Mesenchymal stem cell (in vitro differentiated cells and primary cell): ENCODE results near the gene ACOT6.

ENCODE experiments used
- DNase-seq: peaks from one replicate; pipeline ENCODE4 v3.0.0-alpha.2; 2013
- H2AFZ ChIP-seq: one replicate; pipeline ENCODE4 v1.6.1; 2013; ENCODE audit warnings: low read depth, mild to moderate bottlenecking, control low read depth, inconsistent platforms, low read length, moderate library complexity
- H2AK5ac ChIP-seq: 2 replicates; pipeline ENCODE4 v1.6.1; 2013; ENCODE audit warnings: low read length, moderate library complexity, mild to moderate bottlenecking, inconsistent platforms; ENCODE audit not compliant: severe bottlenecking
- H2BK120ac ChIP-seq: one replicate; pipeline ENCODE4 v1.6.1; 2013; ENCODE audit warnings: low read depth, mild to moderate bottlenecking, inconsistent platforms, low read length, moderate library complexity
- H2BK12ac ChIP-seq, 2 experiments: one replicate each; pipeline ENCODE4 v1.6.1; 2013; ENCODE audit warnings: inconsistent platforms in 2 of 2, low read length in 2 of 2, mild to moderate bottlenecking in 2 of 2, moderate library complexity in 2 of 2, control low read depth in 1 of 2
- H2BK15ac ChIP-seq: one replicate; pipeline ENCODE4 v1.6.1; 2013; ENCODE audit warnings: mild to moderate bottlenecking, low read depth, inconsistent platforms; ENCODE audit not compliant: poor library complexity, severe bottlenecking
- H2BK5ac ChIP-seq: 2 replicates; pipeline ENCODE4 v1.6.1; 2013; ENCODE audit warnings: low read depth, mild to moderate bottlenecking, low read length, control low read depth, inconsistent platforms; ENCODE audit not compliant: poor library complexity, severe bottlenecking
- H3K14ac ChIP-seq, 2 experiments: one replicate each; pipeline ENCODE4 v1.6.1; 2013; ENCODE audit warnings: inconsistent platforms in 2 of 2, low read length in 2 of 2, control low read depth in 1 of 2, mild to moderate bottlenecking in 1 of 2, moderate library complexity in 1 of 2
- H3K18ac ChIP-seq, 2 experiments: one replicate each; pipeline ENCODE4 v1.6.1; 2013; ENCODE audit warnings: inconsistent platforms in 2 of 2, low read length in 2 of 2, control low read depth in 1 of 2, low read depth in 1 of 2, mild to moderate bottlenecking in 1 of 2
- H3K23ac ChIP-seq, 2 experiments: one replicate each; pipeline ENCODE4 v1.6.1; 2013; ENCODE audit warnings: inconsistent platforms in 2 of 2, low read length in 2 of 2, mild to moderate bottlenecking in 2 of 2, moderate library complexity in 2 of 2, control low read depth in 1 of 2
- H3K27ac ChIP-seq: 2 replicates; pipeline ENCODE4 v1.5.1; 2013; ENCODE audit warnings: mild to moderate bottlenecking, moderate library complexity, low read length, control low read depth, inconsistent platforms; ENCODE audit not compliant: poor library complexity, severe bottlenecking
- H3K27me3 ChIP-seq, 2 experiments: 2 replicates each; pipeline versions ENCODE4 v1.6.1 to v1.7.0; 2013; ENCODE audit warnings: low read length in 2 of 2, mild to moderate bottlenecking in 2 of 2, moderate library complexity in 2 of 2, control low read depth in 1 of 2, inconsistent platforms in 1 of 2; ENCODE audit not compliant: control insufficient read depth in 1 of 2, insufficient read depth in 1 of 2
- H3K36me3 ChIP-seq, 2 experiments: 2 replicates each; pipeline versions ENCODE4 v1.6.1 to v1.7.0; 2013; ENCODE audit warnings: low read length in 2 of 2, control low read depth in 1 of 2, inconsistent platforms in 1 of 2, low read depth in 1 of 2, mild to moderate bottlenecking in 1 of 2; ENCODE audit not compliant: insufficient read depth in 2 of 2, control insufficient read depth in 1 of 2
- H3K4ac ChIP-seq, 2 experiments: one replicate each; pipeline ENCODE4 v1.6.1; 2013; ENCODE audit warnings: inconsistent platforms in 2 of 2, low read length in 2 of 2, mild to moderate bottlenecking in 2 of 2, moderate library complexity in 2 of 2, control low read depth in 1 of 2, low read depth in 1 of 2
- H3K4me1 ChIP-seq: 2 replicates; pipeline ENCODE4 v1.6.1; 2013; ENCODE audit warnings: low read depth, low read length, control low read depth; ENCODE audit not compliant: control insufficient read depth, insufficient read depth
- H3K4me2 ChIP-seq: 2 replicates; pipeline ENCODE4 v1.6.1; 2013; ENCODE audit warnings: low read length, mild to moderate bottlenecking, inconsistent platforms; ENCODE audit not compliant: poor library complexity, severe bottlenecking
- H3K4me3 ChIP-seq, 2 experiments: 2 replicates each; pipeline versions ENCODE4 v1.5.1 to v1.7.0; 2013; ENCODE audit warnings: low read length in 2 of 2, mild to moderate bottlenecking in 2 of 2, control low read depth in 1 of 2, low read depth in 1 of 2; ENCODE audit not compliant: insufficient read depth in 1 of 2
- H3K79me1 ChIP-seq: replicated peaks from 2 replicates; pipeline ENCODE4 v1.6.1; 2013; ENCODE audit warnings: mild to moderate bottlenecking, control low read depth, low read length, inconsistent platforms; ENCODE audit not compliant: poor library complexity, severe bottlenecking
- H3K9ac ChIP-seq: 2 replicates; pipeline ENCODE4 v1.7.0; 2013; ENCODE audit warnings: mild to moderate bottlenecking, low read length, moderate library complexity
- H3K9me3 ChIP-seq: 2 replicates; pipeline ENCODE4 v1.7.0; 2013; ENCODE audit warnings: mild to moderate bottlenecking, low read length; ENCODE audit not compliant: control insufficient read depth
- H4K8ac ChIP-seq: one replicate; pipeline ENCODE4 v1.6.1; 2013; ENCODE audit warnings: inconsistent platforms, mild to moderate bottlenecking, low read length, moderate library complexity
- H4K91ac ChIP-seq: one replicate; pipeline ENCODE4 v1.6.1; 2013; ENCODE audit warnings: mild to moderate bottlenecking, low read length, inconsistent platforms
- WGBS: methylation state at CpG from one replicate; pipeline ENCODE4 v1.1.7; 2013; ENCODE audit warnings: mixed read lengths; 5-methylcytosine and 5-hydroxymethylcytosine counted together

ACOT6 gene

DNA sequence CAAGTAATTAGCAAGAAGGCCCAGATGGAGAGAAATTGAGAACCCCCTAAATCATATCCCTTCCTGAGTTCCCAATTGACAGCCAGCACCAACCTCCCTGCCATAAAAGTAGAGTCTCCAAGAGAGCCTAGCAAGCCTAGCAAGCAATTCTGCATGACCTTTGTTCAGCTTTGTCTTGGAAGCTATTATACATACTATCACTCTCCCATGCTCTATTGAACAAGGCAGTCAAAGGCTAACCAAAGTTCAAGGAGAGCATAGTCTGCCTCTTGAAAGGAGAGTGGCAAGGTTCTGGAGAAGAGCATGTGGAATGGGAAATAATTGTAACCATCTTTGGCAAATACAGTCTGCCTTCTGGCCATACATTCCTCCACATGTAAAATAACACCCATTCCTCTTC lies 12.8 kb upstream of the ACOT6 start:
- DNase-seq = no peak
- Histone ChIP-seq H3K27ac (no peak overlapping the region), H3K27me3 (peaks cover 0 to 7% of the 10 kb centered on the region in 2 experiments), H3K23ac (no peak overlapping the region), H3K4me1 (no peaks in the 10 kb centered on the region), H3K79me1 (no peaks in the 10 kb centered on the region), H3K4me3 (no peak overlapping the region), H3K18ac (no peak overlapping the region), H2BK15ac (no peak overlapping the region), H4K8ac (no peak overlapping the region), H2AFZ (no peak overlapping the region), H2BK120ac (no peak overlapping the region), H3K14ac (no peak overlapping the region), H3K9me3 (no peaks in the 10 kb centered on the region), H4K91ac (no peak overlapping the region), H3K4ac (no peak overlapping the region), H3K9ac (no peak overlapping the region), H2BK5ac (no peak overlapping the region), H3K4me2 (no peak overlapping the region), H2BK12ac (no peak overlapping the region), H3K36me3 (no peaks in the 10 kb centered on the region), H2AK5ac (no peak overlapping the region)

DNA sequence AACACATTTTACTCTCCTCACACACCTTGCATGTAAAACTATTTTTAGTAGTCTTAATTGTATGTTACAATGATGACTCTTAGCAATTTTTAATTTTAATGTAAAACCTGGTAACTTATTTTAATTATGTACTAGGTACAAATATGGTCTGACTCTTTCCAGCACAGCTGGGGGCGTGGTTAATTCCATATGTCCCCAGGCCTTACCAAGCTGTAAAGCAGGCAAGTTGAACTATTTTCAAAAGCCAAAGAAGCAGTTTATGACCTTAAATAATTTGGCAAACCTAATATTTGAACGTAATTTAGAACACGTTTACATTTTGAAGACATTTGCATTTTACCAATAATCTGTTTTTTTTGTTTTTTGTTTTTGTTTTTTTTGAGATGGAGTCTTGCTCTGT lies 9.3 kb upstream of the ACOT6 start:
- 86% methylated on average over 2 of the region's 3 CpGs for WGBS
- Histone ChIP-seq H3K27me3 (peaks cover 0 to 7% of the 10 kb centered on the region in 2 experiments), H3K18ac (no peak overlapping the region), H3K79me1 (no peaks in the 10 kb centered on the region), H2BK12ac (no peak overlapping the region), H2AFZ (no peak overlapping the region), H2BK5ac (no peak overlapping the region), H3K4me1 (no peaks in the 10 kb centered on the region), H4K91ac (no peak overlapping the region), H3K4me3 (no peak overlapping the region), H2BK120ac (no peak overlapping the region), H3K9me3 (no peaks in the 10 kb centered on the region), H3K23ac (no peak overlapping the region), H4K8ac (no peak overlapping the region), H2AK5ac (no peak overlapping the region), H3K14ac (no peak overlapping the region), H3K4me2 (no peak overlapping the region), H2BK15ac (no peak overlapping the region), H3K27ac (no peak overlapping the region), H3K4ac (no peak overlapping the region), H3K36me3 (no peaks in the 10 kb centered on the region), H3K9ac (no peak overlapping the region)
- no peak for DNase-seq

DNA sequence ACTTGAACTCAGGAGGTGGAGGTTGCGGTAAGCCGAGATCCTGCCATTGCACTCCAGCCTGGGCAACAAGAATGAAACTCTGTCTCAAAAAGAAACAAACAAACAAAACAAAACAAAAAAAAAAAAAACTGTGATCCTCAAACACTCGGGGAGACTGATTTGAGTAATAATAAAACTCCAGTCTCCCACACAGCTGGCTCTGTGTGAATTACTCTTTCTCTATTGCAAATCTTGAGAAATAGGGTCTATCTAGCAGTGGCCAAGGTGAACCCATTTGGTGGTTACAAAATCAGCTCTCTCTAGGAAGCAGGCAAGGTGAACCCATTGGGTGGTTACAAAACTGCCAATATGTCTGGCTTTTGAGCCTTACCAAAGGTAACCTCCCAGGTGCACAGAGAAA lies 6.0 kb upstream of the ACOT6 start:
- H2AFZ ChIP-seq = no peak overlapping the region
- no peak overlapping the region for H3K4ac ChIP-seq
- H3K9ac ChIP-seq = no peak overlapping the region
- H2BK15ac ChIP-seq = no peak overlapping the region
- H3K23ac ChIP-seq = no peak overlapping the region
- H3K4me1 ChIP-seq = no peaks in the 10 kb centered on the region
- no peak overlapping the region for H3K4me3 ChIP-seq
- H2BK120ac ChIP-seq = no peak overlapping the region
- H3K36me3 ChIP-seq = no peaks in the 10 kb centered on the region
- no peak overlapping the region for H3K4me2 ChIP-seq
- no peaks in the 10 kb centered on the region for H3K79me1 ChIP-seq
- no peak overlapping the region for H2BK5ac ChIP-seq
- H4K8ac ChIP-seq = no peak overlapping the region
- DNase-seq = no peak
- H3K18ac ChIP-seq = no peak overlapping the region
- H3K27me3 ChIP-seq = no peaks in the 10 kb centered on the region
- H3K9me3 ChIP-seq = no peaks in the 10 kb centered on the region
- 94% methylated on average over 3 of the region's 3 CpGs for WGBS
- H3K27ac ChIP-seq = no peak overlapping the region
- no peak overlapping the region for H3K14ac ChIP-seq
- no peak overlapping the region for H2BK12ac ChIP-seq
- H4K91ac ChIP-seq = no peak overlapping the region
- no peak overlapping the region for H2AK5ac ChIP-seq

DNA sequence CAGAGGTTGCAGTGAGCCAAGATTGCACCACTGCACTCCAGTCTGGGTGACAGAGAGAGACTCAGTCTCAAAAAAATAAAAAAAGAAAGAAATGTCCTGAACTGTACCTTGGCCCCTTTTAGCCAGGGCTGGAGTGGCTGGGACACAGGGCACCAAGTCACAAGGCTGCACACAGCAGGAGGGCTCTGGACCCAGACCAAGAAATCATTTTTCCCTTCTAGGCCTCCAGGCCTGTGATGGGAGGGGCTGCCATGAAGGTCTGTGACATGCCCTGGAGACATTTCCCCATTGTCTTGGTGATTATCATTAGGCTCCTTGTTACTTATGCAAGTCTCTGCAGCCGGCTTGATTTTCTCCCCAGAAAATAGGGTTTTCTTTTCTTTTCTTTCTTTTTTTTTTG lies 5.1 kb upstream of the ACOT6 start:
- no peak overlapping the region for H2AFZ ChIP-seq
- H4K8ac ChIP-seq = no peak overlapping the region
- no peak overlapping the region for H2BK120ac ChIP-seq
- H3K4me1 ChIP-seq = no peaks in the 10 kb centered on the region
- no peak overlapping the region for H2BK5ac ChIP-seq
- H3K36me3 ChIP-seq = no peaks in the 10 kb centered on the region
- H4K91ac ChIP-seq = no peak overlapping the region
- H3K27me3 ChIP-seq = no peaks in the 10 kb centered on the region
- H3K4me2 ChIP-seq = no peak overlapping the region
- WGBS = no CpG with 5 or more reads among the region's 1 CpG
- H2BK15ac ChIP-seq = no peak overlapping the region
- no peak overlapping the region for H2AK5ac ChIP-seq
- H3K14ac ChIP-seq = no peak overlapping the region
- no peak overlapping the region for H3K4me3 ChIP-seq
- H2BK12ac ChIP-seq = no peak overlapping the region
- no peak overlapping the region for H3K18ac ChIP-seq
- H3K4ac ChIP-seq = no peak overlapping the region
- no peak overlapping the region for H3K27ac ChIP-seq
- no peaks in the 10 kb centered on the region for H3K79me1 ChIP-seq
- no peaks in the 10 kb centered on the region for H3K9me3 ChIP-seq
- no peak overlapping the region for H3K9ac ChIP-seq
- no peak for DNase-seq
- H3K23ac ChIP-seq = no peak overlapping the region
